22Rv1 (cell line): Measurements from ENCODE around the gene ZDBF2.
"Not testable (repeated sequence)": the region's sequence is repeated elsewhere in the genome, so short reads cannot be mapped to it uniquely, and the experiment has no call there.

Experiments used
- H3K27ac ChIP-seq: fragments of 450-650 bp; 2 replicates; pipeline ENCODE4 v1.5.1; 2017
- CTCF ChIP-seq: fragments of 450-650 bp; IDR thresholded peaks from 2 replicates; pipeline ENCODE4 v1.5.1; 2017; ENCODE audit warnings: mild to moderate bottlenecking
- ZFX ChIP-seq: fragments of 450-650 bp; IDR thresholded peaks from 2 replicates; pipeline ENCODE4 v1.6.1; 2017; ENCODE audit warnings: antibody characterized with exemption, borderline replicate concordance

Gene ZDBF2

GRCh38 chr2:206255003-206255402 lies 19.5 kb upstream of the ZDBF2 start:
- no peak overlapping the region for H3K27ac ChIP-seq
- TF ChIP-seq ZFX (no peak), CTCF (no peak)

- no peak for TF ChIP-seq ZFX
- no peak for TF ChIP-seq CTCF
- no peak overlapping the region for H3K27ac ChIP-seq
Measured at GRCh38 chr2:206256706-206257205, 17.7 kb upstream of the ZDBF2 start.

GRCh38 chr2:206257350-206257749 lies 17.1 kb upstream of the ZDBF2 start:
- TF ChIP-seq ZFX: no peak
- no peak for TF ChIP-seq CTCF
- no peak overlapping the region for H3K27ac ChIP-seq

GRCh38 chr2:206257861-206258260 lies 16.6 kb upstream of the ZDBF2 start:
- no peak overlapping the region for H3K27ac ChIP-seq
- no peak for TF ChIP-seq CTCF
- no peak for TF ChIP-seq ZFX

GRCh38 chr2:206258615-206259014 lies 15.8 kb upstream of the ZDBF2 start:
- not testable (repeated sequence) for H3K27ac ChIP-seq

- H3K27ac ChIP-seq: no peak overlapping the region
- TF ChIP-seq CTCF (no peak), ZFX (no peak)
Measured at GRCh38 chr2:206259376-206260187, 14.9 kb upstream of the ZDBF2 start.

GRCh38 chr2:206260188-206261012 lies 14.1 kb upstream of the ZDBF2 start:
- TF ChIP-seq CTCF: peak; percentile 45
- TF ChIP-seq ZFX: no peak

More at GRCh38 chr2:206260188-206261012, 14.1 kb upstream of the ZDBF2 start:
- H3K27ac ChIP-seq: no peak overlapping the region
